CD4-positive, alpha-beta memory T cell (primary cell): ENCODE results near the gene LCN12. TPM values are rescaled to one million over a fixed set of nuclear protein-coding genes. Genes with fewer than 3 reads are reported as not detected.

Experiments used
- CTCF ChIA-PET: fragments of 350-600 bp; sonication (Branson Sonifier 250); formaldehyde crosslinking; loops from one replicate; lab custom pipeline; 2021; ENCODE audit warnings: inconsistent platforms; ENCODE audit not compliant: partially characterized antibody; lab: Charles Lee
- POLR2A ChIA-PET: fragments of 350-600 bp; sonication (Branson Sonifier 250); formaldehyde crosslinking; loops from one replicate; lab custom pipeline; 2021; ENCODE audit not compliant: partially characterized antibody; lab: Charles Lee
- DNase-seq, 5 donors: peaks; one replicate each; pipeline versions ENCODE4 v3.0.0 to v3.0.0-alpha.2; 2020 to 2022; ENCODE audit warnings: mixed read lengths in 1 of 5
- H3K27ac ChIP-seq: one replicate; pipeline ENCODE4 v1.7.0; 2013; ENCODE audit warnings: low read depth, low read length
- H3K27me3 ChIP-seq: 2 replicates; pipeline ENCODE4 v1.7.0; 2013; ENCODE audit warnings: mild to moderate bottlenecking, low read length, moderate library complexity; ENCODE audit not compliant: insufficient read depth
- H3K36me3 ChIP-seq: 2 replicates; pipeline ENCODE4 v1.7.0; 2013; ENCODE audit warnings: mild to moderate bottlenecking, low read length, moderate library complexity; ENCODE audit not compliant: insufficient read depth
- H3K4me1 ChIP-seq: 2 replicates; pipeline ENCODE4 v1.7.0; 2013; ENCODE audit warnings: mild to moderate bottlenecking, low read length, moderate library complexity; ENCODE audit not compliant: insufficient read depth
- H3K4me3 ChIP-seq, 2 donors: one replicate each; pipeline ENCODE4 v1.7.0; 2013; ENCODE audit warnings: low read length in 2 of 2, mild to moderate bottlenecking in 1 of 2
- H3K9me3 ChIP-seq, 2 donors: one replicate each; pipeline ENCODE4 v1.7.0; 2013; ENCODE audit warnings: low read length in 2 of 2, control low read depth in 1 of 2; ENCODE audit not compliant: control insufficient read depth in 1 of 2
- H3K27ac Mint-ChIP-seq, 7 donors: one replicate each; pipeline ENCODE4 v1.8.0; 2020 to 2021; ENCODE audit warnings: mixed read lengths in 7 of 7, mild to moderate bottlenecking in 6 of 7, inconsistent platforms in 3 of 7, moderate library complexity in 3 of 7
- H3K27me3 Mint-ChIP-seq, 2 donors: one replicate each; pipeline ENCODE4 v1.8.0; 2020 to 2021; ENCODE audit warnings: mixed read lengths in 2 of 2
- H3K36me3 Mint-ChIP-seq, 2 donors: one replicate each; pipeline ENCODE4 v1.8.0; 2020 to 2021; ENCODE audit warnings: mixed read lengths in 2 of 2, inconsistent platforms in 1 of 2, mild to moderate bottlenecking in 1 of 2
- H3K4me1 Mint-ChIP-seq, 4 donors: one replicate each; pipeline ENCODE4 v1.8.0; 2020 to 2021; ENCODE audit warnings: mixed read lengths in 4 of 4, mild to moderate bottlenecking in 1 of 4
- H3K4me3 Mint-ChIP-seq, 8 donors: one replicate each; pipeline ENCODE4 v1.8.0; 2020 to 2021; ENCODE audit warnings: mixed read lengths in 8 of 8, mild to moderate bottlenecking in 7 of 8, moderate library complexity in 6 of 8, inconsistent platforms in 3 of 8
- H3K9me3 Mint-ChIP-seq, 8 donors: one replicate each; pipeline ENCODE4 v1.8.0; 2020 to 2021; ENCODE audit warnings: mixed read lengths in 8 of 8, mild to moderate bottlenecking in 5 of 8, inconsistent platforms in 3 of 8, moderate library complexity in 1 of 8
- intact Hi-C: fragments of 100-400 bp; cut with micrococcal nuclease; formaldehyde crosslinking; loops from one replicate; pipeline ENCODE4 v1.15.1; 2023
- polyA plus RNA-seq, 2 donors: library from polyadenylated mRNA; unstranded; fragments of 300-500 nt; fragmentation: Illumina TruSeq; gene quantifications; one replicate each; pipeline ENCODE4 v1.2.3, GENCODE V29; 2021
- total RNA-seq, 2 experiments: library from RNA; stranded (reverse); gene quantifications; one replicate each; pipeline ENCODE4 v1.2.3, GENCODE V29; 2021

LCN12 gene
- total and polyA plus RNA-seq, 4 experiments from 2014 or later: 0.72 to 1.4 TPM; not detected in 2

- no peaks in the 10 kb centered on the region for H3K36me3 ChIP-seq
- ChIA-PET CTCF (interaction anchor here (1.5 kb wide), 1 partner anchor 14 kb away, joined by 5 read pairs; no protein-coding TSS in a partner anchor), POLR2A (interaction anchor here (1.3 to 9.2 kb wide), 4 partner anchors 9 to 34 kb away, joined by 4 to 75 read pairs (median 10); partner anchors contain the start of genes C8G, CLIC3 and FBXW5)
- H3K4me3 ChIP-seq: no peak overlapping the region
- no peak for DNase-seq
- H3K9me3 Mint-ChIP-seq: no peaks in the 10 kb centered on the region
- H3K27ac ChIP-seq: no peak overlapping the region
- intact Hi-C loops: no loop called here
- no peaks in the 10 kb centered on the region for H3K36me3 Mint-ChIP-seq
- H3K4me3 Mint-ChIP-seq: peak overlapping the region in 2 of 8 donors; percentile 21 to 54
- no peaks in the 10 kb centered on the region for H3K27me3 Mint-ChIP-seq
- peaks cover 75% of the 10 kb centered on the region for H3K4me1 ChIP-seq
- H3K4me1 Mint-ChIP-seq: peaks cover 25 to 70% (median 34%) of the 10 kb centered on the region in 4 donors
- H3K27me3 ChIP-seq: no peaks in the 10 kb centered on the region
- peak overlapping the region in 4 of 7 donors; percentile 53 to 91 (median 68) for H3K27ac Mint-ChIP-seq
- H3K9me3 ChIP-seq: no peaks in the 10 kb centered on the region
Measured at GRCh38 chr9:136962163-136962562, 10.1 kb downstream of the LCN12 start.

GRCh38 chr9:136962701-136963248 is 10.7 kb downstream of the LCN12 start:
- H3K36me3 ChIP-seq: no peaks in the 10 kb centered on the region
- Mint-ChIP-seq H3K4me1 (peaks cover 23 to 67% (median 34%) of the 10 kb centered on the region in 4 donors), H3K36me3 (no peaks in the 10 kb centered on the region), H3K4me3 (peak overlapping the region in 7 of 8 donors; percentile 21 to 69 (median 31)), H3K27ac (peak overlapping the region in 6 of 7 donors; percentile 61 to 91 (median 74)), H3K27me3 (no peaks in the 10 kb centered on the region), H3K9me3 (no peaks in the 10 kb centered on the region)
- ChIA-PET POLR2A (interaction anchor here (1.3 to 9.2 kb wide), 3 partner anchors 9 to 33 kb away, joined by 4 to 75 read pairs (median 4); partner anchors contain the start of gene CLIC3), CTCF (interaction anchor here (1.1 kb wide), 1 partner anchor 15 kb away, joined by 3 read pairs; no protein-coding TSS in a partner anchor)
- no peak overlapping the region for H3K4me3 ChIP-seq
- no peak for DNase-seq
- H3K27me3 ChIP-seq: no peaks in the 10 kb centered on the region
- H3K4me1 ChIP-seq: peaks cover 75% of the 10 kb centered on the region
- no peak overlapping the region for H3K27ac ChIP-seq
- no peaks in the 10 kb centered on the region for H3K9me3 ChIP-seq
- intact Hi-C loops: no loop called here

GRCh38 chr9:136963341-136963740 is 11.3 kb downstream of the LCN12 start:
- Mint-ChIP-seq H3K27me3 (no peaks in the 10 kb centered on the region), H3K9me3 (no peaks in the 10 kb centered on the region), H3K27ac (peak overlapping the region in 4 of 7 donors; percentile 10 to 91 (median 78)), H3K4me1 (peaks cover 23 to 62% (median 33%) of the 10 kb centered on the region in 4 donors), H3K4me3 (peak overlapping the region in 1 of 8 donors; percentile 64), H3K36me3 (no peaks in the 10 kb centered on the region)
- DNase-seq: no peak
- ChIA-PET POLR2A (interaction anchor here (9.2 kb wide), 1 partner anchor 12 kb away, joined by 75 read pairs; no protein-coding TSS in a partner anchor), CTCF (interaction anchor here (1.1 kb wide), 1 partner anchor 15 kb away, joined by 3 read pairs; no protein-coding TSS in a partner anchor)
- Histone ChIP-seq H3K4me3 (no peak overlapping the region), H3K9me3 (no peaks in the 10 kb centered on the region), H3K36me3 (no peaks in the 10 kb centered on the region), H3K27me3 (no peaks in the 10 kb centered on the region), H3K27ac (no peak overlapping the region), H3K4me1 (peaks cover 69% of the 10 kb centered on the region)
- intact Hi-C loops: no loop called here

- ChIA-PET CTCF (interaction anchor here (1.1 kb wide), 1 partner anchor 16 kb away, joined by 3 read pairs; no protein-coding TSS in a partner anchor), POLR2A (interaction anchor here (9.2 kb wide), 1 partner anchor 12 kb away, joined by 75 read pairs; no protein-coding TSS in a partner anchor)
- Mint-ChIP-seq H3K27me3 (no peaks in the 10 kb centered on the region), H3K9me3 (no peaks in the 10 kb centered on the region), H3K4me1 (peaks cover 23 to 58% (median 33%) of the 10 kb centered on the region in 4 donors), H3K4me3 (no peak overlapping the region), H3K36me3 (no peaks in the 10 kb centered on the region), H3K27ac (peak overlapping the region in 1 of 7 donors; percentile 10)
- no peak overlapping the region for H3K27ac ChIP-seq
- H3K27me3 ChIP-seq: no peaks in the 10 kb centered on the region
- no peaks in the 10 kb centered on the region for H3K9me3 ChIP-seq
- H3K4me1 ChIP-seq: peaks cover 65% of the 10 kb centered on the region
- DNase-seq: no peak
- no peak overlapping the region for H3K4me3 ChIP-seq
- H3K36me3 ChIP-seq: no peaks in the 10 kb centered on the region
- intact Hi-C loops: no loop called here
Measured at GRCh38 chr9:136963751-136964150, 11.7 kb downstream of the LCN12 start.

GRCh38 chr9:136964171-136964689 is 12.2 kb downstream of the LCN12 start:
- no peaks in the 10 kb centered on the region for H3K36me3 ChIP-seq
- Mint-ChIP-seq H3K4me1 (peaks cover 23 to 53% (median 33%) of the 10 kb centered on the region in 4 donors), H3K9me3 (no peaks in the 10 kb centered on the region), H3K27ac (peak overlapping the region in 4 of 7 donors; percentile 64 to 72 (median 67)), H3K4me3 (peak overlapping the region in 5 of 8 donors; percentile 25 to 61 (median 51)), H3K27me3 (no peaks in the 10 kb centered on the region), H3K36me3 (no peaks in the 10 kb centered on the region)
- ChIA-PET CTCF (no interaction called here), POLR2A (interaction anchor here (1.0 to 9.2 kb wide), 2 partner anchors 11 to 14 kb away, joined by 5 to 75 read pairs; no protein-coding TSS in a partner anchor)
- no peak overlapping the region for H3K4me3 ChIP-seq
- H3K9me3 ChIP-seq: no peaks in the 10 kb centered on the region
- peaks cover 60% of the 10 kb centered on the region for H3K4me1 ChIP-seq
- no peaks in the 10 kb centered on the region for H3K27me3 ChIP-seq
- DNase-seq: no peak
- intact Hi-C loops: no loop called here
- H3K27ac ChIP-seq: no peak overlapping the region

- ChIA-PET POLR2A (interaction anchor here (1.0 to 9.2 kb wide), 3 partner anchors 10 to 27 kb away, joined by 5 to 75 read pairs (median 13); partner anchors contain the start of gene PAXX), CTCF (interaction anchor here (0.6 to 0.8 kb wide), 2 partner anchors 16 to 70 kb away, joined by 3 read pairs; no protein-coding TSS in a partner anchor)
- no peak overlapping the region for H3K27ac ChIP-seq
Measured at GRCh38 chr9:136964833-136965422, 12.9 kb downstream of the LCN12 start.

More at GRCh38 chr9:136964833-136965422, 12.9 kb downstream of the LCN12 start:
- H3K27me3 ChIP-seq: no peaks in the 10 kb centered on the region
- H3K36me3 ChIP-seq: no peaks in the 10 kb centered on the region
- peak overlapping the region in 5 of 7 donors; percentile 53 to 91 (median 72) for H3K27ac Mint-ChIP-seq
- no peaks in the 10 kb centered on the region for H3K9me3 ChIP-seq
- H3K4me3 ChIP-seq: no peak overlapping the region
- H3K9me3 Mint-ChIP-seq: no peaks in the 10 kb centered on the region
- no peaks in the 10 kb centered on the region for H3K27me3 Mint-ChIP-seq
- peaks cover 23 to 48% (median 33%) of the 10 kb centered on the region in 4 donors for H3K4me1 Mint-ChIP-seq
- H3K4me1 ChIP-seq: peaks cover 54% of the 10 kb centered on the region
- no peak for DNase-seq
- intact Hi-C loops: no loop called here
- peak overlapping the region in 6 of 8 donors; percentile 26 to 61 (median 54) for H3K4me3 Mint-ChIP-seq
- H3K36me3 Mint-ChIP-seq: no peaks in the 10 kb centered on the region
